ENCODE results near the gene ZFYVE21.
"Not testable (repeated sequence)": the region's sequence is repeated elsewhere in the genome, so short reads cannot be mapped to it uniquely, and the experiment has no call there.

The ZFYVE21 gene

GRCh38 chr14:103772078-103772712 lies 56.6 kb downstream of the ZFYVE21 start:
- no peak overlapping the region for H3K9ac ChIP-seq (ENCODE audit: low read length)
- peaks cover 3% of the 10 kb centered on the region for H3K4me1 ChIP-seq (ENCODE audit: control insufficient read depth, insufficient read depth, low read length)
- no peaks in the 10 kb centered on the region for H3K9me3 ChIP-seq (ENCODE audit: control insufficient read depth, low read length)
- no peaks in the 10 kb centered on the region for H3K27me3 ChIP-seq (ENCODE audit: control insufficient read depth, insufficient read depth, low read length)
- H3K36me3 ChIP-seq (ENCODE audit: control insufficient read depth, insufficient read depth, low read length) = no peaks in the 10 kb centered on the region
- no peak overlapping the region for H3K4me3 ChIP-seq (ENCODE audit: low read length)

- no peak overlapping the region for H3K9ac ChIP-seq (ENCODE audit: low read length)
- peaks cover 3% of the 10 kb centered on the region for H3K4me1 ChIP-seq (ENCODE audit: control insufficient read depth, insufficient read depth, low read length)
- H3K9me3 ChIP-seq (ENCODE audit: control insufficient read depth, low read length) = no peaks in the 10 kb centered on the region
- H3K27me3 ChIP-seq (ENCODE audit: control insufficient read depth, insufficient read depth, low read length) = no peaks in the 10 kb centered on the region
- H3K36me3 ChIP-seq (ENCODE audit: control insufficient read depth, insufficient read depth, low read length) = no peaks in the 10 kb centered on the region
- H3K4me3 ChIP-seq (ENCODE audit: low read length) = no peak overlapping the region
Observed at GRCh38 chr14:103773521-103773920, 57.9 kb downstream of the ZFYVE21 start.

GRCh38 chr14:103775506-103775905 lies 59.9 kb downstream of the ZFYVE21 start:
- Histone ChIP-seq H3K36me3 (ENCODE audit: control insufficient read depth, insufficient read depth, low read length) (no peaks in the 10 kb centered on the region), H3K27me3 (ENCODE audit: control insufficient read depth, insufficient read depth, low read length) (no peaks in the 10 kb centered on the region), H3K9me3 (ENCODE audit: control insufficient read depth, low read length) (no peaks in the 10 kb centered on the region), H3K4me1 (ENCODE audit: control insufficient read depth, insufficient read depth, low read length) (no peaks in the 10 kb centered on the region), H3K4me3 (ENCODE audit: low read length) (no peak overlapping the region), H3K9ac (ENCODE audit: low read length) (no peak overlapping the region)

DNA sequence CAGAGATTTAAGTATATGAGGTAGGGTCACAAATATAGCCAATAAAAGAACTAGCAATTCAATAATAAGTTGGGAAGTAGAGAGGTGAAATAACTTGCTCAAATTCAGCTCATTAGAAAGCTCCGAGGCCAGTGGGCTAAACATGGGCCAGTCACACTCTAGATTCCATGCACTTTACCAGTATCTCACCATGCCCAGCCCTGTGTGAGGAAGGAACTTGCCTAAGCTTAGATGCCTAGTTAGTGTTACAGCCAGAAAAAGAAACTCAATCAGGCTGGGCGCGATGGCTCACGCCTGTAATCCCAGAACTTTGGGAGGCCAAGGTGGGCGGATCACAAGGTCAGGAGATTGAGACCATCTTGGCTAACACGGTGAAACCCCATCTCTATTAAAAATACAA lies 60.7 kb downstream of the ZFYVE21 start:
- H3K36me3 ChIP-seq (ENCODE audit: control insufficient read depth, insufficient read depth, low read length); H3K9me3 ChIP-seq (ENCODE audit: control insufficient read depth, low read length); H3K4me3 ChIP-seq (ENCODE audit: low read length): not testable (repeated sequence)

GRCh38 chr14:103782376-103782775 lies 66.8 kb downstream of the ZFYVE21 start:
- Histone ChIP-seq H3K36me3 (ENCODE audit: control insufficient read depth, insufficient read depth, low read length) (no peaks in the 10 kb centered on the region), H3K9ac (ENCODE audit: low read length) (no peak overlapping the region)

More for the DNA sequence above, 60.7 kb downstream of the ZFYVE21 start:
- not testable (repeated sequence) for H3K4me1 ChIP-seq (ENCODE audit: control insufficient read depth, insufficient read depth, low read length); H3K9ac ChIP-seq (ENCODE audit: low read length); H3K27me3 ChIP-seq (ENCODE audit: control insufficient read depth, insufficient read depth, low read length)

More at GRCh38 chr14:103782376-103782775, 66.8 kb downstream of the ZFYVE21 start:
- Histone ChIP-seq H3K4me3 (ENCODE audit: low read length) (no peak overlapping the region), H3K27me3 (ENCODE audit: control insufficient read depth, insufficient read depth, low read length) (no peaks in the 10 kb centered on the region), H3K4me1 (ENCODE audit: control insufficient read depth, insufficient read depth, low read length) (no peaks in the 10 kb centered on the region), H3K9me3 (ENCODE audit: control insufficient read depth, low read length) (no peaks in the 10 kb centered on the region)
